NOMO-1 (cell line): ENCODE data around the gene FBRSL1.
"Not testable (repeated sequence)": the region's sequence is repeated elsewhere in the genome, so short reads cannot be mapped to it uniquely, and the experiment has no call there.

Source experiments
- DNase-seq, 2 experiments: peaks; one replicate each; lab custom pipeline; 2025; ENCODE audit not compliant: unreplicated experiment in 2 of 2; lab: John Stamatoyannopoulos, UW

The FBRSL1 gene

DNA sequence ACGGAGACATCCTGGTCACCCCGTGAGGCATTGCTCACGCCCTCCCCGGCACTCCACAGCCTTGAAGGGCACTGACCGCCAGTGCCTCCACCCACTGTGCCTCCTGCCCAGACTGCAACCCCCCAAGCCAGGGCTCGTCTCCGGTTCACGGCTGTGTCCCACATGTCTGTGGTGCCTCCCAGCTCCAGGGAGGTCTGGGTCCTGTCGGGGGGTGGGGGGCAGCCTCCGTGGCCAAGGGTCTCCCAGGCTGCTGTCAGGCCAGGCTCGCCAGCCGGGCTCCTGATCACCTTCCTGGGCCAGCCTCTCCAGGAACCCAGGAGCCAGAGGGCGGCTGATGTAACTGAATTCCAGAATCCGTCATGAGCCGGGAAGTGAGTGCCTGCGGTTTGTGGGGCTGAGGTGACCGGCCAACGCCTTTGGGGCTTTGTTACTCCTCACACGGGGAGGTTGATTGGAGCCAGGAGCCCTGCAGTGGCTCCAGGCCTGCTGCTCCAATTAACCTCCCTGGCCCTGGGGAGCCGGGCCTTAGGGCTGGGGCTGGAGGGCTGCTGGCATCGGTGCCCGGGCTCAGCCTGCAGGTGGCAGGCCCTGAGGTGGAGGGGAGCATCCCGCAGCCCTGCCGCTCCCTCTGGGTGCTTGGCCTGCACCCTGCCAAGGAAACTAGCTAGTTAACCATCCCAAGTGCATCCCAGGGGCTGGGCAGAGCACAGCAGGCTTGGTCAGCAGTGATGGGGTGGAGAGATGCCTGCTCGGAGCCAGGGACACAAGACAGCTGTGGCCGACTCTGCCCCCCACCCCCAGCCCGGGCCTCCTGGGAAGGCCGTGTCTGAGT lies 36.4 kb upstream of the FBRSL1 start:
- DNase-seq = no peak

- no peak for DNase-seq
Observed at GRCh38 chr12:132454193-132454932, 35.6 kb upstream of the FBRSL1 start.

GRCh38 chr12:132454933-132455418 lies 35.0 kb upstream of the FBRSL1 start:
- no peak for DNase-seq

DNA sequence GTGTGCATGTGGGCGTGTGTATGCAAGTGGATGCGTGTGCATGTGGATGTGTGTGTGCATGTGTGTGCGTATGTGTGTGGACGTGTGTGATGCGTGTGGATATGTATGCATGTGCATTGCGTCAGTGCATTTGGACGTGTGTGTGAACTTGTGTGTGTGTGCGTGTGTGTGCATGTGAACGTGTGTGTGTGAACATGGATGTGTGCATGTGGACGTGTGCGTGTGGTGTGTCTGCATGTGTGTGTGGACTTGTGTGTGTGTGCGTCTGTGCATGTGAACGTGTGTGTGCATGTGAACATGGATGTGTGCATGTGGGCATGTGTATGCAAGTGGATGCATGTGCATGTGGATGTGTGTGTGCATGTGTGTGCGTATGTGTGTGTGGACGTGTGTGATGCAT lies 34.4 kb upstream of the FBRSL1 start:
- DNase-seq = no peak

DNA sequence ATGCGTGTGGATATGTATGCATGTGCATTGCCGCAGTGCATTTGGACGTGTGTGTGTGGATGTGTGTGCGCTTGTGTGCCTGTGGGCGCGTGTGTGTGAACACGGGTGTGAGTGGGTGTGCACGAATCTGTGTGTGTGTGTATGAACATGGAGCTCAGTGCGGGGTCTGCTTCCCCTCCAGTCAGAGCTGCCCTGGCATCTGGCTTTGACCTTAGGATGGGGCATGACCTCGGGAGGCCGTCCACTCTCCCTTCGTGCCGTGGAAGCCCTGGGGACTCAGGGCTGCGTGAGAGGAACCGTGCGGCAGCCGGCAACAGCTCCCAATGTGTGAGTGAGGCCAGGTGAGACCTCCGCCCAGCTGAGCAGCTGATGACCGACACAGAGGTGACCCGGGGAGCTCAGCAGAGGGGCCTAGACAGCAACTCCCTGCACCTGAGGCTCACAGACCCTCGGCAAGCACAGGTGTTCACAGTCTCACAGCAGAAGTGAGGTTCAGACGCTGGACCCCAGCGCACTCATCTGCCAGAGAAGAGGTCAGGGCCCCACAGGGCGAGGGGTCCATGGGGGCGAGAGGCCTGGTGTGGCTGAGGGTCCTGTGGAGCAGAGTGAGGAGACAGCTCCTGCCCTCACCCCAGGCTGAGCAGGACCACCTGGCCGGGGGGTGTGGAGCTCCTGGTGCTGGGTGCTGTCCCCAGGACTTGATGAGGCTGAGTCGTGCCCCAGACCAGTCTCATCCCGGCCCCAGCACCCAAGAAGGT lies 33.6 kb upstream of the FBRSL1 start:
- no peak for DNase-seq

DNA sequence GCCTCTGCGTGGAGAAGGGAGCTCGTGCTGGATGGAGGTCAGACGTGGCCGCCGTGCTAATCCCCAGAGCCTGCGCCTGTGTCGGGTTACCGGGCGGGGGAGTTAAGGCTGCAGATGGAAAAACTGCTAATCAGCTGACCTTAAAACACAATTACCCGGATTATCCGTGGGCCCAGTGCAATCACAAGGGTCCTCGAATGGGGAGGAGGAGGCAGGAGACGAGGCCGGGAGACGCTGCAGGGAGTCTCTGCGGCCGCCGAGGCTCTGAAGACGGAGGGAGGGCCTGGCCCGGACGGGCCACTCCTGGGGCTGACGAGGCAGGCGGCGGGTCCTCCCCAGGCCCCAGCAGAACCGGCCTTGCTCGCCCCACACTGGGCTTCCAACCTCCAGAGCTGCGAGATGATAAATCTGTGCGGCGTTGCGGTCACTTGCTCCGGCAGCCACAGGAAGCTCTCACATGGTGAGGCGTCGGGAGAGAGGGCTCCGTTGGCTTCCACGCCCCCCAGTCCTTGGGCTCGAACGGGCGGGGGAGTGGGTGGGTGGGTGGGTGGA lies 32.9 kb upstream of the FBRSL1 start:
- DNase-seq = no peak

GRCh38 chr12:132458441-132458840 lies 31.5 kb upstream of the FBRSL1 start:
- no peak for DNase-seq

DNA sequence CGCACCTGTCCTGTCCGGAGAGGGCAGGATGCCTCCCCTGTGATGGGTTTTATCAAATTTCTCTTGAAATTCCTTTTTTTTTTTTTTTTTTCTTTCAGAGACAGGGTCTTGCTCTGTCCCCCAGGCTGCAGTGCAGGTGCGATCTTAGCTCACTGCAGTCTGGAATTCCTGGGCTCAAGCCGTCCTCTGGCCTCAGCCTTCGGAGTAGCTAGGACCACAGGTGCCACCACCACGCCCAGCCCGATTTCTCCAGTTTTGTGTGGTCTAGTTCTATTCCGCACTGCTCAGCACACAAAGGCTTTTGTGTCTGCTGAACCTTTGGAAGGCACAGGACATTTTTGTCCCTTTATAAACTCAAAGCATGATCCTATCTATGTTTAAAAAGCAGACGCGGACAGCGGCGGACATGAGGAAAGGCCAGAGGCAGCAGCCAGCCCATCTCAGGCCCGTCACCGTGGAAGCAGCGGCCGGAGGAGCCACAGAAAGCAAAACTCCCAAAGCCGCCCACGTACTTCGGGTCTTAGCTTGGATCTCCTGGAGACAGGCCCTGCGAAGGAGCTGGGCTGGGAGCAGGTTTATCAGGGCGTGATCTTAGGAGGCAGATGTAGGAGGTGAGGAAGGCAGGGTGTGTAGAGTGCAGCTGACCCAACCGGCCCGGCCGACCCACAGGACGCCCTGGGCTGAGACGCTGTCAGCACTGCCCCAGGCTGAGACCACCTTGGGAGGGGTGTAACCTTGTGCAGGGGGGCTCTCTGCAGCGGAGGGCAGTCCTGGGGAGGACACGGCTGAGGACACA lies 30.9 kb upstream of the FBRSL1 start:
- no peak for DNase-seq

DNA sequence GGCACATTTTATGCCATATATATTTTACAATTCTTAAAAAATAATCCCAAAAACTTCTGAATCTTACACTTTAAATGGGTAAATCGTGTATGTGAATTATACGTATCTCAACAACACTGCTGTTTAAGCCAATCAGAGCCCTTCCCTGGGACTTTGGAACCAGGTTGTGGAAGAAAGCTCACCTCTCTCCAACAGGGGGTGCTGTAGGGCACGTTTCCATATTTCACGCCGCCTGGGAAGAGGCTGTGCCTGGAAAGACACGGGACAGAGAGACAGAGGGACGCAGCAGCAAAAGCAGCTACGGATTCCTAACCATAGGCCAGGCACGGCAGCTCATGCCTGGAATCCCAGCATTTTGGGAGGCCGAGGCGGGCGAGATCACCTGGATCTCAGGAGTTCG lies 29.4 kb upstream of the FBRSL1 start:
- no peak for DNase-seq

- no peak for DNase-seq
Observed at GRCh38 chr12:132461526-132461925, 28.4 kb upstream of the FBRSL1 start.

- DNase-seq = no peak
Observed at GRCh38 chr12:132462788-132463187, 27.2 kb upstream of the FBRSL1 start.

GRCh38 chr12:132463284-132463924 lies 26.5 kb upstream of the FBRSL1 start:
- DNase-seq = not testable (repeated sequence)

- not testable (repeated sequence) for DNase-seq
Observed at GRCh38 chr12:132464304-132464703, 25.6 kb upstream of the FBRSL1 start.

DNA sequence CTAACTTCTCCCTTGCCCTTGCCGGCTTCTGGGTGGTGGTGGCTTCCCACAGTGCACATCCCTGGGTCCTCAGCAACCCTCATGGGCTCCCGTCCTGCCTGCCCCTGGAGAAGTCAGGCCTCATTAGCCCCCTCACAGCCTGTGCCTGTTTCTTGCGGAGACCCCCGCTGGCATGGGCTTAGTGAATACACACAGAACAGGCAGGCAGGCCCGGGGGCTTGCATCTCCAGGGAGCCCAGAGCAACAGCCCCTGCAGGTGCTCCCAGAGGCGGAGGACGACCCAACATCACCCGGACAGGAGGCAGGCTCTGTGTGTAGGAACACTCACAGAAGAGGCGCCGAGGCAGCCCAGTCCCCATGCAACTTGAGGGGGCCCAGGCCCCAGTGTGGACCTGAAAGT lies 25.1 kb upstream of the FBRSL1 start:
- DNase-seq = no peak

GRCh38 chr12:132465269-132466190 lies 24.4 kb upstream of the FBRSL1 start:
- DNase-seq = no peak

- no peak for DNase-seq
Observed at GRCh38 chr12:132466241-132467201, 23.4 kb upstream of the FBRSL1 start.

DNA sequence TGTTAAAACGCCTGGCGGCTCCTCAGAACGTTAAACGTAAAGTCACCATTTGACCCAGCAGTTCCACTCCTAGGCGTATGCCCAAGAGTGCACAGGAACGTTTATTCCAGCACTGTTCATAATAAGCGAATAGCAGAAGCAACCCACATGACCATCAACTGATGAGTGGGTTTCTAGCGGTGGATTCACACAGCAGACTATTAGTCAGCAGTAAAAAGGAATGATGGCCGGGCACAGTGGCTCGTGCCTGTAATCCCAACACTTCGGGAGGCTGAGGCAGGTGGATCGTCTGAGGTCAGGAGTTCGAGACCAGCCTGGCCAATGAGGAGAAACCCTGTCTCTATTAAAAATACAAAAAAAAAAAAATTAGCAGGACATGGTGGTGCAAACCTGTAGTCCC lies 22.4 kb upstream of the FBRSL1 start:
- no peak for DNase-seq
